Measurements from ENCODE around the gene ITM2C. TPM values are rescaled to one million over a fixed set of nuclear protein-coding genes. Genes with fewer than 3 reads are reported as not detected.
A peak's percentile ranks its signal among the peaks of the same experiment; 100 is the strongest.

ITM2C gene
- total RNA-seq, 1 donor = 20.6 TPM

- no peak overlapping the region for H3K4me3 ChIP-seq (ENCODE audit: low read length)
- H3K27me3 ChIP-seq (ENCODE audit: insufficient read depth, low read length) = no peaks in the 10 kb centered on the region
- H3K9me3 ChIP-seq (ENCODE audit: low read depth, low read length) = no peaks in the 10 kb centered on the region
- peaks cover 4% of the 10 kb centered on the region for H3K4me1 ChIP-seq (ENCODE audit: insufficient read depth, low read length)
Observed at GRCh38 chr2:230840301-230840700, 24.4 kb upstream of the ITM2C start.

DNA sequence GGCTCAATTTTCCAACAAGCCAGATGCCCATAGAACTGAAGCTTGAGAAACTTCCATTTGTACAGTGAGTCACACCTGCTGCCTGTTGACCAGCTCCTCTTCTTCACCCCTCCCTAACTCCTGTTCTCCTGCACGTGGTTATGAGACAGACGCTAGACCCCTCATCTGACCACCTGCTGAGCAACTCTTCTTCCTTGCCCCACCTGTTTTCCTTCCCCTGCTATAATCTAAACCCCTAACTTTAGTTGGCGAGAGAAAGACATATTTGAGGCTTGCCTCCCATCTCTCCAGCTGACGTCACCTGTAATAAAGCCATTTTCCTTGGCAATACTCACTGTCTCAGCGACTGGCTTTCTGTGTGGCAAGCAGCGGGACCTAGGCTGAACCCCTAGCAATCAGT, 22.3 kb upstream of the ITM2C start:
- Histone ChIP-seq H3K27me3 (ENCODE audit: insufficient read depth, low read length) (peaks cover 2% of the 10 kb centered on the region), H3K9me3 (ENCODE audit: low read depth, low read length) (no peaks in the 10 kb centered on the region), H3K4me1 (ENCODE audit: insufficient read depth, low read length) (peaks cover 4% of the 10 kb centered on the region), H3K4me3 (ENCODE audit: low read length) (no peak overlapping the region)

DNA sequence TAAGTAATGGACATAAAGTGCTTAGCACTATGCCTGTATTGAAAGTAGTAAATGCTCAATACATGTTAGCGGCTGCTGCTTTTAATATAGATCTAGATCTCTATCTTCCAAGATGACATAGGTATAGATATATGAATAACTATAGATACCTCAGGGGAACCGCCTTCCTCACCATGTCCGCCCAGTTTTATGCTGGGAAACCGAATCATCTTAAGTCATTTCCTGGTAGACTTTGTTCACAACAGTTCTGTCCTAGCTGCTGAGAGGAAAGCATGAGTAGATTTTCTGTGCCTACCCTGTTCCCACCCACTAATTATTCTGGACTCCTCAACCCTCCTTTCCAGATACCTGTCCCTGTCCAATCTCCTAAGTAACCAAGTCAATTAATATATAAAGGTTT, 21.6 kb upstream of the ITM2C start:
- H3K9me3 ChIP-seq (ENCODE audit: low read depth, low read length) = no peaks in the 10 kb centered on the region
- peaks cover 2% of the 10 kb centered on the region for H3K27me3 ChIP-seq (ENCODE audit: insufficient read depth, low read length)
- H3K4me3 ChIP-seq (ENCODE audit: low read length) = no peak overlapping the region
- H3K4me1 ChIP-seq (ENCODE audit: insufficient read depth, low read length) = peaks cover 4% of the 10 kb centered on the region

- no peaks in the 10 kb centered on the region for H3K9me3 ChIP-seq (ENCODE audit: low read depth, low read length)
- H3K27me3 ChIP-seq (ENCODE audit: insufficient read depth, low read length) = peaks cover 2% of the 10 kb centered on the region
- no peaks in the 10 kb centered on the region for H3K4me1 ChIP-seq (ENCODE audit: insufficient read depth, low read length)
- no peak overlapping the region for H3K4me3 ChIP-seq (ENCODE audit: low read length)
Observed at GRCh38 chr2:230846360-230846759, 18.4 kb upstream of the ITM2C start.

DNA sequence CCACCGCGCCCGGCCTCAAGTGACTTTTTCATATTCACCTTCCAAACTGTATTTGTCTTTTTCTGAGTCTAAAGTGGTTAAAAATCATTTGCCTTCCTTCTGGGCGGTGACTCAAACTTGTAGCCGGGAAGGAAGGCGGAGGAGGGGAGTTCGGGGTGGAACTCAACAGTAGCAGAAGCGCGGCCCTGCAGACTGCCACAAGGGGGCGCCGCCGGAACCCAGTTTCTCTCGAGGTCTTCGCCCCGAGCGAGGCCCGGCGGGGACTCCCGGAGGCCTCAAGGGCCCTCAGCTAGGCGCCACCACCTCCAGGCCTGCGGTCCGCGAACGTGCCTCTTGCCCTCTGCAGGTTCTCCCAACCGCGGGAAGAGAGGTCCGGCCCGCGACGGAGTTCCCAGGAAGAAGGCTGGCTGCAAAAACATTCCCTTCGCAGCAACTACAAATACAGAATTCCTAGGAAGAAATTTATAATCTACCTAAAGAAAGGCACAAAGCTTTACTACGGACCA, 16.8 kb upstream of the ITM2C start:
- Histone ChIP-seq H3K27me3 (ENCODE audit: insufficient read depth, low read length) (peaks cover 6% of the 10 kb centered on the region), H3K4me1 (ENCODE audit: insufficient read depth, low read length) (no peaks in the 10 kb centered on the region), H3K4me3 (ENCODE audit: low read length) (no peak overlapping the region), H3K9me3 (ENCODE audit: low read depth, low read length) (no peaks in the 10 kb centered on the region)

GRCh38 chr2:230849633-230850357, 14.9 kb upstream of the ITM2C start:
- Histone ChIP-seq H3K9me3 (ENCODE audit: low read depth, low read length) (no peaks in the 10 kb centered on the region), H3K4me3 (ENCODE audit: low read length) (no peak overlapping the region), H3K4me1 (ENCODE audit: insufficient read depth, low read length) (no peaks in the 10 kb centered on the region), H3K27me3 (ENCODE audit: insufficient read depth, low read length) (peaks cover 6% of the 10 kb centered on the region)

DNA sequence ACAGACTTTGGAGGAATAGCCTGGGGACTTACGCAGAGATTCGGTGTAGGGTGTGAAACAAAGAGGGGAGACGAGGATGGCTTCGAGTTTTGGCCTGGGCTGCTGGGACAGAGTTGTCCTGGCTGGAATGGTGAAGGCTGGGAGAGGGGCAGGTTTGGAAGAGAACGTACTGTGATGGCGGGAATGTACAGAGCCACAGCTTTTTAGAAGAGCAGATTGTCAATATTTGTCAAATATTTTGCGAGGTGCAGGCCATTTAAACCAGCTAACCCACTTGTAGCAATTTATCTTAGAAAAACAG, 14.4 kb upstream of the ITM2C start:
- H3K27me3 ChIP-seq (ENCODE audit: insufficient read depth, low read length) = peaks cover 6% of the 10 kb centered on the region
- H3K9me3 ChIP-seq (ENCODE audit: low read depth, low read length) = no peaks in the 10 kb centered on the region
- no peak overlapping the region for H3K4me3 ChIP-seq (ENCODE audit: low read length)
- H3K4me1 ChIP-seq (ENCODE audit: insufficient read depth, low read length) = no peaks in the 10 kb centered on the region

GRCh38 chr2:230852113-230852512, 12.6 kb upstream of the ITM2C start:
- Histone ChIP-seq H3K27me3 (ENCODE audit: insufficient read depth, low read length) (peaks cover 8% of the 10 kb centered on the region), H3K4me1 (ENCODE audit: insufficient read depth, low read length) (no peaks in the 10 kb centered on the region), H3K9me3 (ENCODE audit: low read depth, low read length) (no peaks in the 10 kb centered on the region), H3K4me3 (ENCODE audit: low read length) (no peak overlapping the region)

- Histone ChIP-seq H3K4me3 (ENCODE audit: low read length) (no peak overlapping the region), H3K9me3 (ENCODE audit: low read depth, low read length) (no peaks in the 10 kb centered on the region), H3K4me1 (ENCODE audit: insufficient read depth, low read length) (peaks cover 28% of the 10 kb centered on the region), H3K27me3 (ENCODE audit: insufficient read depth, low read length) (peaks cover 14% of the 10 kb centered on the region)
Observed at GRCh38 chr2:230861552-230862255, 3.0 kb upstream of the ITM2C start.

DNA sequence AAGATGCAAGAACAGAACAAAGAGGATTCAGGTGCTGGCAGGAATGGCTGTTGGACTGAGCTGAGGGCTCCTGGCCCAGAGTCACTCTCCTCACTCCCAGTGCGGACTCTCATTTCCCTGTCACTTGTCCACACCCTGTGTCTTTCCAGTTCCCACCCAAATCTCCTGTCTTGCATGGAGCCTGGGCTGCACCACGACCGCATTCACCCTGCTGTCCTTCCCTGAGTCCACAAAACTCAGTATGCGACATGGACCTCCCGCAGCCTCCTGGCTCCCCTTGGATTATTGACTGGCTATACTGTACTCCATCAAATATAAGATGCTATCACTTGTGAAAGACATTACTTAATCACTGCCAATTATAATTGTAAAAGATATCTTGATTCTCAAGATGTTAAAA, 2.5 kb upstream of the ITM2C start:
- peaks cover 34% of the 10 kb centered on the region for H3K4me1 ChIP-seq (ENCODE audit: insufficient read depth, low read length)
- H3K4me3 ChIP-seq (ENCODE audit: low read length) = no peak overlapping the region
- H3K9me3 ChIP-seq (ENCODE audit: low read depth, low read length) = no peaks in the 10 kb centered on the region
- H3K27me3 ChIP-seq (ENCODE audit: insufficient read depth, low read length) = peaks cover 14% of the 10 kb centered on the region

DNA sequence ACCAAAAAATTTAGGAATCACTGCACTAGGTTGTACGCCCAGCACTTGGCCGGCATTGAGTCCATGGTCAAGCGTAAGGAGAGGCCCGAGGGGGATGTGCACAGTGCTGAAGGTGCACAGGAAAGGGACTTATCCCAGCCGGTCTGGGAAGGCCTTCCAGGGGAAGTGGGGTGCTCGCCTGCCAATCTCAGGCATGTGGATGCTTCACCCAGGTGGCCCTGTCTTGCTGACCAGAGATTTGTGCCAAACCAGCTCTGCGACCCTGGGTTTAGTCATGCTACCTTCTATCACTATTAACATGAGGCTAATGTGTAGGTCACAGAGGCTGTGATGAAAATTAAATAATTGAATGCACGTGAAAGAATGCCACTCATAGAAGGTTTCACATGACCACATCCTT, 1.7 kb upstream of the ITM2C start:
- peaks cover 10% of the 10 kb centered on the region for H3K27me3 ChIP-seq (ENCODE audit: insufficient read depth, low read length)
- peaks cover 36% of the 10 kb centered on the region for H3K4me1 ChIP-seq (ENCODE audit: insufficient read depth, low read length)
- no peak overlapping the region for H3K4me3 ChIP-seq (ENCODE audit: low read length)
- no peaks in the 10 kb centered on the region for H3K9me3 ChIP-seq (ENCODE audit: low read depth, low read length)

GRCh38 chr2:230863442-230864121, 1.2 kb upstream of the ITM2C start:
- Histone ChIP-seq H3K9me3 (ENCODE audit: low read depth, low read length) (no peaks in the 10 kb centered on the region), H3K4me1 (ENCODE audit: insufficient read depth, low read length) (peaks cover 36% of the 10 kb centered on the region), H3K27me3 (ENCODE audit: insufficient read depth, low read length) (peaks cover 8% of the 10 kb centered on the region), H3K4me3 (ENCODE audit: low read length) (no peak overlapping the region)

DNA sequence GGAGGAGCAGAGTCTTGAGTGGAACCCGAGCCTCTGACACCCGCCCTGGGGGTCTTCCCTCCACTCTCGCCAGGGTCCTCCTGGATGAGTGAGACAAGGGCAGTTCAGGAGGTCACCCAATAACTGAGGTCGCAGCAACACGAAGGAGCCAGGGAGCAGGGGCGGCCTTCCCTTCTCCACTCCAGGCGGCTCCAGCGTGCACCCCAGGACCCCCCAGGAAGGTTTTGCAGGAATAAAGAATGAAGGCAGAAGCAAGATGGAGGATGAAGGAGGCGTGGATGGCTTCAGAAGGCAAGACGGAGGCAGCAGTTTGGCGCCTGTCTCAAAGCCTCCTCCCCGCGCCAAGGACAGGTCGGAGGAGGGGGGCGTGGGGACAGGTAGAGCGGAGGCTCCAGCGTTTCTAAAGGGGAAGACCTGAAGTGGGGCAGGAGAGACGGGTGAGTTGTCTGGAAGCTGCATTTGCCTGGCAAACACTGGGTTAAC, 579 bp upstream of the ITM2C start:
- peaks cover 36% of the 10 kb centered on the region for H3K4me1 ChIP-seq (ENCODE audit: insufficient read depth, low read length)
- H3K9me3 ChIP-seq (ENCODE audit: low read depth, low read length) = no peaks in the 10 kb centered on the region
- peak overlapping the region; percentile 46 for H3K4me3 ChIP-seq (ENCODE audit: low read length)
- H3K27me3 ChIP-seq (ENCODE audit: insufficient read depth, low read length) = peaks cover 3% of the 10 kb centered on the region

- Histone ChIP-seq H3K4me1 (ENCODE audit: insufficient read depth, low read length) (peaks cover 43% of the 10 kb centered on the region), H3K9me3 (ENCODE audit: low read depth, low read length) (no peaks in the 10 kb centered on the region), H3K4me3 (ENCODE audit: low read length) (peak overlapping the region; percentile 46)
Observed at GRCh38 chr2:230865307-230865765, 594 bp downstream of the ITM2C start.

More at GRCh38 chr2:230865307-230865765, 594 bp downstream of the ITM2C start:
- peaks cover 3% of the 10 kb centered on the region for H3K27me3 ChIP-seq (ENCODE audit: insufficient read depth, low read length)

Data from mononuclear cell (primary cell).